ENCODE data around the gene HNF1B. TPM values are rescaled to one million over a fixed set of nuclear protein-coding genes. Genes with fewer than 3 reads are reported as not detected.
A peak's percentile ranks its signal among the peaks of the same experiment; 100 is the strongest.

HNF1B gene
- total RNA-seq, 2 donors from 2014 or later: not detected

- no peaks in the 10 kb centered on the region for H3K9me3 ChIP-seq
- no peaks in the 10 kb centered on the region for H3K36me3 ChIP-seq
- no peak overlapping the region for H3K4me3 ChIP-seq
- no peak for DNase-seq (ENCODE audit: low spot score)
- no peak overlapping the region for H3K27ac ChIP-seq
- H3K4me1 ChIP-seq (ENCODE audit: control insufficient read depth in 1 of 2, low read depth in 2 of 2): peaks cover 20 to 36% of the 10 kb centered on the region in 2 donors
- H3K27me3 ChIP-seq (replicated peaks; ENCODE audit: insufficient read depth): peaks cover 21% of the 10 kb centered on the region
- ATAC-seq (ENCODE audit: insufficient number of reproducible peaks, low FRiP score, low read depth): no peak
- no peak for TF ChIP-seq CTCF (IDR thresholded peaks at IDR 0.05)
These were observed 1.8 kb upstream of the HNF1B start for GRCh38 chr17:37746617-37747016.

- Histone ChIP-seq H3K4me3 (no peak overlapping the region), H3K36me3 (no peaks in the 10 kb centered on the region), H3K27ac (no peak overlapping the region), H3K27me3 (replicated peaks; ENCODE audit: insufficient read depth) (peaks cover 28% of the 10 kb centered on the region), H3K4me1 (ENCODE audit: control insufficient read depth in 1 of 2, low read depth in 2 of 2) (peaks cover 20 to 38% of the 10 kb centered on the region in 2 donors), H3K9me3 (no peaks in the 10 kb centered on the region)
- no peak for DNase-seq (ENCODE audit: low spot score)
- no peak for TF ChIP-seq CTCF (IDR thresholded peaks at IDR 0.05)
- no peak for ATAC-seq (ENCODE audit: insufficient number of reproducible peaks, low FRiP score, low read depth)
These were observed 1.1 kb upstream of the HNF1B start for GRCh38 chr17:37745801-37746426.

GRCh38 chr17:37744633-37744927 is 279 bp downstream of the HNF1B start:
- no peak for ATAC-seq (ENCODE audit: insufficient number of reproducible peaks, low FRiP score, low read depth)
- no peak for DNase-seq (ENCODE audit: low spot score)
- Histone ChIP-seq H3K9me3 (no peaks in the 10 kb centered on the region), H3K27ac (no peak overlapping the region), H3K4me3 (peak overlapping the region; percentile 66), H3K27me3 (replicated peaks; ENCODE audit: insufficient read depth) (peaks cover 39% of the 10 kb centered on the region), H3K36me3 (no peaks in the 10 kb centered on the region), H3K4me1 (ENCODE audit: control insufficient read depth in 1 of 2, low read depth in 2 of 2) (peaks cover 20 to 38% of the 10 kb centered on the region in 2 donors)
- no peak for TF ChIP-seq CTCF (IDR thresholded peaks at IDR 0.05)

GRCh38 chr17:37743875-37744632 is 805 bp downstream of the HNF1B start:
- Histone ChIP-seq H3K4me1 (ENCODE audit: control insufficient read depth in 1 of 2, low read depth in 2 of 2) (peaks cover 20 to 38% of the 10 kb centered on the region in 2 donors), H3K9me3 (no peaks in the 10 kb centered on the region), H3K36me3 (no peaks in the 10 kb centered on the region), H3K27ac (no peak overlapping the region), H3K27me3 (replicated peaks; ENCODE audit: insufficient read depth) (peaks cover 44% of the 10 kb centered on the region), H3K4me3 (peak overlapping the region; percentile 66)
- TF ChIP-seq CTCF (IDR thresholded peaks at IDR 0.05): no peak
- ATAC-seq (ENCODE audit: insufficient number of reproducible peaks, low FRiP score, low read depth) (no peak), DNase-seq (ENCODE audit: low spot score) (no peak)

- H3K4me1 ChIP-seq (ENCODE audit: control insufficient read depth in 1 of 2, low read depth in 2 of 2): peaks cover 20 to 38% of the 10 kb centered on the region in 2 donors
- H3K4me3 ChIP-seq: peak overlapping the region; percentile 66
- no peaks in the 10 kb centered on the region for H3K36me3 ChIP-seq
- H3K27ac ChIP-seq: no peak overlapping the region
- H3K27me3 ChIP-seq (replicated peaks; ENCODE audit: insufficient read depth): peaks cover 46% of the 10 kb centered on the region
- ATAC-seq (ENCODE audit: insufficient number of reproducible peaks, low FRiP score, low read depth) (no peak), DNase-seq (ENCODE audit: low spot score) (no peak)
- no peak for TF ChIP-seq CTCF (IDR thresholded peaks at IDR 0.05)
- H3K9me3 ChIP-seq: no peaks in the 10 kb centered on the region
These were observed 1.3 kb downstream of the HNF1B start for GRCh38 chr17:37743612-37743874.
